T-helper 2 cell (primary cell): Measurements from ENCODE around the gene CNTN5.
"Not testable (repeated sequence)": the region's sequence is repeated elsewhere in the genome, so short reads cannot be mapped to it uniquely, and the experiment has no call there.

Experiments
- DNase-seq, 5 experiments: peaks; one replicate each; pipeline versions ENCODE4 v3.0.0 to v3.0.0-alpha.2; 2012 to 2022

The CNTN5 gene

DNA sequence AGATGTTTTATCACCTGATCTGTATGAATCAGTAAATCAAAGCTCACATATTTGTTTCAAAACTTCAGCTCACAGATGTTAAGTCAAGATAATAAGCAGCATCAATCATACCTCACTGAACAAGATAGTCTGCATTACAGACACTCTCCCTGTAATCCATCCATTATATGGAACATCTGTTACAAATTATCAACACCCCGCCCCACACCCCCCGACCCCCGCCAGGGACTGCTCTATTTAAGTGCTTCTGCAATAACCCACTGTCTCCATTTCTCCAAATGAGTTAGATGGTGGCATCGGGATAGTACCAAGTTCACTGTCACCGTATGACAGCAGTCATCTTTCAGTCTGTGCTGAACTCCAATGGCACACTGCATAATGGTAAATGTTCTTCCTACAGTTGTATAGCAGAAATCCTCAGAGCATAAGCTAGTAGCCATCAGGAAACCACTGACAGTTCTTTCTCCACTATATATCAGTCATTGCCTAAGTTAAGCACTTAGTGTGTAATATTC lies 1219.3 kb downstream of the CNTN5 start:
- no peak for DNase-seq

DNA sequence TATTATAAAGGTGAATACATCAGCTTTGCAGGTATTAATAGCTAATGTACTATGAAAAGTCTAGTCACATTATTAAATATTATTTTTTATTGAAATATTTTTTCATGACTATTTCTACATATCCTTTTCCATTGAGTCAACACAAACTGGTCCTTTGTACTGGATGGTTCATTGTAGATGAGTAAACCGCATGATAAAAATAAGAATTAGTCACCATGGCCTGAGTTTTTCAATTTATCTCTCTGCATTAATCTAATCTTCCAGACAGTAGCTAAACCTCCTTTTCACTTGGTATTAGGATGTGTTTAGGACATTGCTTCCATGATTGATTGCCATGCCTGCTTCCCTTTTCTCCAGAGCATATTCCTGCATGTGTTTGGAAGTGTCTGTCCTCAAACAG lies 1227.0 kb downstream of the CNTN5 start:
- DNase-seq, result no peak

DNA sequence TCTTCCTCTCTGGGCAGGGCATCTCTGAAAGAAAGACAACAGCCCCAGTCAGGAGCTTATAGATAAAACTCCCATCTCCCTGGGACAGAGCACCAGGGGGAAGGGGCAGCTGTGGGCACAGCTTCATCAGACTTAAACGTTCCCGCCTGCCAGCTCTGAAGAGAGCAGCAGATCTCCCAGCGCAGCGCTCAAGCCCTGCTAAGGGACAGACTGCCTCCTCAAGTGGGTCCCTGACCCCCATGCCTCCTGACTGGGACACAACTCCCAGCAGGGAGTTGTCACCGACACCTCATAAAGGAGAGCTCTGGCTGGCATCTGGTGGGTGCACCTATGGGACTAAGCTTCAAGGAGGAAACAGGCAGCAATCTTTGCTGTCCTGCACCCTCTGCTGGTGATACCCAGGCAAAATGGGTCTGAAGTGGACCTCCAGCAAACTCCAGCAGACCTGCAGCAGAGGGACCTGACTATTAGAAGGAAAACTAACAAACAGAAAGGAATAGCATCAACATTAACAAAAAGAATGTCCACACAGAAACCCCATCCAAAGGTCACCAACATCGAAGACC lies 1236.6 kb downstream of the CNTN5 start:
- not testable (repeated sequence) for DNase-seq

DNA sequence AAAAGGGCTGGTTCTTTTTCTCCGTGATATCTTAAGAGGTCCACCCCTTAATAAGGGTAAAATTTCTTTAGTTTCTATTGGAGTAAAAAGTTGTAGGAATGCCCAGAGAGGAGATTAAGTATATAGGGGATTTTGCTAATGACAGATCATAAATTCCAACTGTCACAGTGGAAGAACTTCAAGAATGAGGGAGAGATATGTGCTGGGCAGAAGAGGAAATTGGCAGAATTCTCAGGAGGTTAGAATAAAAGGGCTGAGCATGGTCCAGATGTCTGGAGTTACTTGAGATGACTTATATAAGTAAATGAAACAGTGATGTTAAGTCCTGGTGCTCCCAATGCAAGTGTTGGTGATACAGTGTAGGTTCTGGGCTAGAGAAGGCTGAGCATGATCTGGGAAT lies 1248.8 kb downstream of the CNTN5 start:
- DNase-seq, result no peak

DNA sequence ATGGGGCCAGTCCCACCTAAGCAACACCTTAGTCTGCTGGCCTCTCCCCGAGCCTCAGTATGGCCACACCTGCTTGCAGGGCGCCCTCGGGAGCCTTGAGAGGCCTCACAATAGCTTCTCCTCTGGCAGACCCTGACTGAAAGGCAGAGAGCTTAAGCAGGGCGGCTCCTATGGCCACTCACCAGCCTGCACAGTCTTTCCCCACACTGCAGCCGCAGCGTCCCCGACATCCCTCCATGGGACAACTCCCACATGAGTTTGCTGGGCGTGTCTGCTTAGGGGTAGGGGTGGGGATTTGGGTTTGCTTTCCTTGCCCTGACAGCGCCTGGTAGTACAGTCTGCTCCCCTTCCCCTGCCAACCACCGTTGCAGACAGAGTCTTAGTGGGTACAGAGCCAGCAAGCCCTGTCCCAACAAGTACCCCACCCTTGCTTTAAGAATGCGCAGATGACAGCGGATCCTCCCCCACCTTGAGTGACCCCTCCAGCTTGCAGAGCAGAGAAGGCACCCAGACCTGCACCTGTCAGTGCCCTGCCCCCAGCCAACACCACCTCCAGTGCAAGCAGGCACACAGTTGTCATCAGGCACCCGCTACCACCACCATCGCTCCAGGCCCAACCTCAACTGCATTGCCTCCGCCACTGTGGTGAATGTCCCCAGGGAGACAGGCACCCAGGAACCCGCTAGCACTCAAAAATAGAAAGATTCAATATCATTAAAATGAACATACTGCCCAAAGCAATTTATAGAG lies 1252.5 kb downstream of the CNTN5 start:
- no peak for DNase-seq

DNA sequence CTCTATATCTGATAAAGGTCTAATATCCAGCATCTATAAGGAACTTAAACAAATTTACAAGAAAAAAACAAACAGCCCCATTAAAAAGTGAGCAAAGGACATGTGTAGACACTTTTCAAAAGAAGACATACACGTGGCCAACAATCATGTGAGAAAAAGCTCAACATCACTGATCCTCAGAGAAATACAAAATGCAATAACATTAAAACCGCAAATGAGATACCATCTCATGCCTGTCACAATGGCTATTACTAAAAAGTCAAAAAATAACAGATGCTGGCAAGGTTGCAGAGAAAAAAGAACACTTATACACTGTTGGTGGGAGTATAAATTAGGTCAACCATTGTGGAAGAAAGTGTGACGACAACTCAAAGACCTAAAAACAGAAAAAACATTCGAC lies 1253.7 kb downstream of the CNTN5 start:
- DNase-seq, result not testable (repeated sequence)

DNA sequence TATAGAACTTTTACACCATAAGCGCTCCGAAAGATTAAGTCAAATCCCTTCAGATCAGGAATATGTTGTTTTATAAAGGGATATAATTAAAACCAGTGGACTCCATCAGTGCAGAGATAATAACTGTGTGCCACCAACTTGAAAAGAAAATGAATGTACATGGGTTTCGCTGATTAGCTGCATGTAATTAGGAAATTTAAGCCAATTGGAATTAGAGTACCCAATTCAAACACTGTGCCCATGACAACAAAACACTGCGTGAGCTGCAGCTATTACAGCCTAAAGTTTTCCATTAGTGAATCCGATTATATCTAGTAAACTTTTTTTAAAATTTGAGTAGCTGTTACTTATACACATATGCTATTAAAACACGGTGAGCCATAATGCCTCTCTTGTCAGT lies 1274.0 kb downstream of the CNTN5 start:
- DNase-seq, result no peak

DNA sequence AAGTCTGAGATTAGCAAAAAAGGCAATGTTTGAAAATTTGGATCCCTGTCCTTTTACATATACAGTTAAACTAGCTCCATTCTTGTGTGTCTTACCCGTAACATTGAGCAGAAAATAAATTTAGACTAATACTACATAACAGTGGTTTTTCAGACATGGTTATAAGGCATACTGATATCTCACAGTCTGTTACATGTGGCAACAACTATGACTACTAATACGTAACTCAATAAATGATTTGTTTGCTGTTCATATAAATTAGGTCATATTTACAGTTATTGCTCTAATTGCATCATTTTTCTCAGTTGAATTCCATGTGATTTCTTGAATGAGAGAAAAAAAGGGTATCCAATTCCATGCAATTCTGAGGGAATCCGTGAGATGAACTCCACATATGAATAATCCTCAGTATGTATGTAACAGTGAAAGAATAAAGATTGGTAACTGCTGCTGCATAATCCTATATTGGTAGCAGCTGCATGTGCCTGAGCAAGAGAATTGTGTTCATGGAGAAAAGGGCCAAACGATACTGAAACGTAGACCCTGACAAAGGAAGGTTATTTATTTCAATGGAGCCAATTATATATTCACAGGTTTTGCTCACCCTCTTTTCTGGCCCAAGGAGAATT lies 1275.4 kb downstream of the CNTN5 start:
- no peak for DNase-seq

DNA sequence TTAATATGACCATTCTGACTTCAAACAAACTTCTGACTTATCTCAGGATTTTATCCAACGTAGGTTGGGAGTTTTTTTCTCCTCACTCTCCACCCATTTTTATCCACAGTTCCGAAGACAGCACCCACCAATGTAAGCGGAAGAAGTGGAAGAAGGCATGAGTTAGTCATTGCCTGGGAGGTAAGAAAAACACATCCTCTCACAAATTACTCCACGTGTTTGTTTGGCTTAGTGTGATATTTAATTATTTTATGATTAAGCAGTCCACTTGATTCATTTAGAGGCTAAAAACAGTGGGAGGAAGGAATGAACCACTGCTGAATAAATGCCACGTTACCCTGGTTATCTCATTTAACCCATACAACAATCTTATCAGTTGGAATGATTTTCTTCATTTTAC lies 1276.8 kb downstream of the CNTN5 start:
- no peak for DNase-seq

DNA sequence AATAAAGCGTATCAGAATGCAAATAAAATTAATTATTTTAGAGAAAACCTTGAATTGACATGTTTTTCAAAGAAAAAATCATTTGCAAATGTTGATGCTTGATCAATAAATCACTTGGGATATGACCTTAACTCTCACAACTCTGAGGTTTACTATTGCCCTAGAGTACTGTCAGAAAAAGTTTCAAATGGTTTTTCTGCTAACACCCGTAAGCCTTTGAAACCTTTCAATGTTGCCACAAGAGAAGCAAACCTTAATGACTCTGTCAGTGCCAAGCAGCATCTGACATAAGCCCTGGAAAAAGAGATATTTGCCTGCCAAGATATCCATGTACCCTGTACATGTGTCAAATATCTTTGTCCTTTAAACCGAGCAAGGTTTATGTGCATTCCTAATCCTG lies 1282.1 kb downstream of the CNTN5 start:
- DNase-seq, result no peak

DNA sequence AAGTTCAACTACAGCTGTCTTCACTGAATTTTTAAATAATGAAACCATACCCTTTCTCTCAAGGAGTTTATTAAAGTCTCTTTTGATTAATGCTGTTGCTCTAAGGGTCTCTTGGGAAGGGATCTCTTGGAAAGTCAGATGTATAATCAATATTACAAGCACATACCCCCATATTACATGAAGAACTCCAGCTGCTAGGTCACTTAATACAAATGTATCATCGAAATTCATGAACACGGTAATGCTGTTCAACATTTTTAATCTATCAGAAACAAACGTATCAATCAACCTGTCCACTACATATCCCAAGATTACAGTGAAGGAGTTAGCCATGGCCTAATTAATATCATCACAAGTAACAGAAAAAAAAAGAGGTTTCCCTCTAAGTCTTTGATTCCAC lies 1283.1 kb downstream of the CNTN5 start:
- DNase-seq, result no peak

DNA sequence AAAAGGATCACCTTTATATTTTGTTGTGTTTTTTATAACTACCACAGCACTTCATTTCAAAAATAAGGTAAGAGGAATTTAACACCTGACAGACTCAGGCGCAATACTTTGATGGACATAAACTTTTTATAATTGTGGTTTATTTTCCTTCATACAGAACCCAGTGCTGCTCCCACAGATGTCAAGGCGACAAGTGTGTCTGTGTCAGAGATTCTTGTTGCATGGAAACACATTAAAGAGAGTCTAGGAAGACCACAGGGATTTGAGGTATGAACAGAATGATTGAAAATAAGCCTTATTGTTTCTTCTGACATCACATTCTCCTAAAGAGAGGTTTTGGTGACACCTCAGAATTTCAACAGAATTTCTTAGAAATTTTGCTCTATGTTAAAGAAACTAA lies 1287.5 kb downstream of the CNTN5 start:
- no peak for DNase-seq

DNA sequence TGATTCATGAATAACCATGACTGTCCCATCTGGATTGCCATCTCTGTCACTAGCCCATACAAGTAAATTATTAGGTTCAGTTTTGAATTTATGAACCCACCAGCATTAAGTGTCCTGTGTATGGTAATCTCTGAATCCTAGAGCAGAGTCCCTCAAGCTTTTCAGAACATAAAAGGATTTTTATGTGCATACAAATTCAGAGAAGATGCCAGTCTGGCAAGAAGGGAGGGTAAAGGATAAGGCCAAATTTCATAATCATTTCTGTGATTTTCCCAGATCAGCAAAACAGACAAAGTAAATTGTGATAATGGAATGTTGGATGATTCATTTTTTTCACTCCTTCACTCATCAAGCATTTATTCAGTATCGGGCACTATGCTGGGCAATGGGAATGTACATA lies 1295.2 kb downstream of the CNTN5 start:
- DNase-seq, result no peak

DNA sequence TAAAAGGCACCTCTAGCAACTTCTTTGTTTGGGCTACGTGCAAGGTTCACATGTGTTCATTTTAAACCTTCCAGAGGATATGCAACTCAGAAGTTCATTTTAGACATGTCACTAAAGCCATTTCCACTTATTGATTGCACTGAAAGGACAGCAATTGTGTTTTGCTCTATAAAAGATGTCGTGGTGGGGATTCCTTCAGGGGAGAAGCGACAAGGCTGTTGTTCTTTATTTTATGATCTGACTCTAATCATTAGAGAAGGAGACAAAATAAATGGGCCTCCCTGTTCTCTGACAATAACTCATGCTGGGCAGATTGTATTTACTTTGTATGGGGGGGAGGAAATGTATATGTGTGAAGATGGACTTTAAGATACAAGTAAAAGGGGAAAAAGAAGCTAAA lies 1296.2 kb downstream of the CNTN5 start:
- no peak for DNase-seq

DNA sequence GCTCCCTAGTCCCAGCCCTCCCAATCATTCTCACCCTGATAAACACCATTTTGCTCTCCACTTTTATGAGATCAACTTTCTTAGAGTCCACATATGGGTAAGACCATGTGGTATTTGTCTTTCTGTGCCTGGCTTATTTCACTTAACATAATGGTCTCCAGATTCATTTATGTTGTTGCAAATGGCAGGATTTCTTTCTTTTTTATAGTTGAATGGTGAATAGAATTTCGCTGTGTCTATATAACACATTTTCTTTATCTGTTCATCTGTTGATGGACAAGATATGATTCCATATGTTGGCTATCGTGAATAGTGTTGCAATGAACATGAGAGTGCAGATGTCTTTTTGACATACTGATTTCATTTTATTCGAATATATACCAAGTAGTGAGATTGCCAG lies 1298.9 kb downstream of the CNTN5 start:
- no peak for DNase-seq

DNA sequence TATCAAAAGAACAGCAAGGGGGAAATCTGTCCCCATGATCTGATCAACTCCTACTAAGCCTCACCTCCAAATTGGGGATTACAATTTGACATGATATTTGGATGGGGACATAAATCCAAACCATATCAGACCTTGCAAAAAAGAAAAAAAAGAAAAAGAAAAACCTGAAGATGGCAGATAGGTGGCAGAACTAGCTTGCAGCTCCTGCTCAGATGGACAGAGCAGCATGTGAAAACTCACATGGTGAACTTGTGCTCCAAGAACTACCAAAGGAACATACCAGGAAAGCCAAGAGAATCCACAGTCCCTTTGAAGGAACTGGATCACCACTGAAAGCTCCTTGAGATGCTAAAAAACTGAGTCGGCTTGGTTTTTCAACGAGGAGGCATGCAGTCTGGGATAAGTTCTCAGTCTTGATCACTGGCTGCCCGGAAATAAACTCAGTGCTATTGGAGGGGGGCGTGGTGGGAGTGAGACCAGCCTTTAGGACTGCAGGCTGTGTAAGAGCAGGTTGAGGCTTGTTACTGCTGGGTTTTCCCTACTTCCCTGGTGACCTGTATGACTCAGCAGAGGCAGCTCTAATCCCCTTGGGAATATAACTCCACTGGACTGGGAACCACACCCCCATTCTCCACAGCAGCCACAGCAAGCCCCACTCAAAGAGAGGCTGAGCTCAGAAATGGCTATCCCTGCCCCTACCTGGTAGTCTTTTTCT lies 1308.0 kb downstream of the CNTN5 start:
- no peak for DNase-seq

DNA sequence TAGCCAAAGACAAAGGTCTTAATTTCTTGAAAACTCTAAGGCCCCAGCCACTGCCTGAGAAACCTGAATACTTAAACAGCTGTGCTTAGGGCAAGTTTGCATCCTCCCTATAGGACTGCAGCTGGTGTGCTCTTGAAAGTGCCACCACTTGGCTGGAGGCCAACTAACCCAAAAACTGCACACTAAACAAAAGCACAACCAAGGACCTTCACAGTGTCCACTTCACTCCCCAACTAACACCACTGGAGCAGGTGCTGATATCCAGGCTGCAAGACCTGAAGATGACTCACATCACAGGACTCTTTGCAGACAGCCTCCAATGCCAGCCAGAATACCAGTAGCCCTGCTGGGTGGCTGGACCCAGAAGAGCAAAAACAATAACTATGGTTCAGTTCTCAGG lies 1308.6 kb downstream of the CNTN5 start:
- no peak for DNase-seq

DNA sequence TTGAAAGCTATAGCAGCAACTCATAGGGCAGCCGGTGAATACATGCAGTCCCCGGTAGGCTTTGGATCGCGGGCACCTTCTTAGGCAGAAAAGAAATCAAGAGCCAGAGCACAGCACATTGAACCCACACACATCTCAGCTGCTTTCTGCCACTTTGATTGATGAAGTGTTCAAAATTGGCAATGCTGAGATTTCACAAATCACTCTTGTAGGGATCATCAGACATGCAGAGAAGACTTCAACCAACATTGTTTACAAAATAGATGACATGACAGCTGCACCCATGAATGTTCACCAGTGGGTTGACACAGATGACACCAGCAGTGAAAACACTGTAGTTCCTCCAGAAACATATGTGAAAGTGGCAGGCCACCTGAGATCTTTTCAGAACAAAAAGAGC lies 1316.1 kb downstream of the CNTN5 start:
- DNase-seq, result no peak

DNA sequence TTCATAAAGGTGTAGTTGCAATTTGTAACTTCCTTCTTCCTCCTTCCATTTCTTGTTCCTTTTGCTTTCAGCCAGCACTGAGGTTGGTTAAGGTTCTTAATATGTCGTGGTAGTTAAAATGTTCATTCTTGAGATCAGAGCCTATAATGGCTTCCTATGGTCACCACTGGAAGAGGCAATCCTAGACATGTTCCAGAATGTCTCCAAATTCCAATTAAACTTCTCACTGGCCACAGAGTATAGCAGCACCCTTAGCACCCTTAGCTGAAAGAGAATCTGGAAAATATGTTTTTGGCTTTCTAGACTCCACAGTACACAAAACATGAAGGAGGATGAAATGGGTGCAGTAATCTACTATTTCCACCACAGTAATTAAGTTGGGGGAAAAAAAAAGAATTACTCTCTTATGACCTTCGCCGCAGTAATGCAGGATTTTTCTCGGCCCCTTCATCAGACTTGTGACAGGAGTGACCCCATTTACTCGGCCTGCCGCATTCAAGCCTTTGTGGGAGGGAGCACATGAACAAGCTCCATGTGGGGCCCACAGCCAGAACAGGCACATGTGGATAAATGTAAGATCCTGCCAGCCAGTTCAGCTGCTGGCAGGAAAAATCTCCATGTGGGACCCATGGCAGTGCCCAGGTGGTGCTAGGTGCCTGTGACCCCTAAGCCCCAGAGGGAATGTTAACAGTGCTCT lies 1317.5 kb downstream of the CNTN5 start:
- no peak for DNase-seq

DNA sequence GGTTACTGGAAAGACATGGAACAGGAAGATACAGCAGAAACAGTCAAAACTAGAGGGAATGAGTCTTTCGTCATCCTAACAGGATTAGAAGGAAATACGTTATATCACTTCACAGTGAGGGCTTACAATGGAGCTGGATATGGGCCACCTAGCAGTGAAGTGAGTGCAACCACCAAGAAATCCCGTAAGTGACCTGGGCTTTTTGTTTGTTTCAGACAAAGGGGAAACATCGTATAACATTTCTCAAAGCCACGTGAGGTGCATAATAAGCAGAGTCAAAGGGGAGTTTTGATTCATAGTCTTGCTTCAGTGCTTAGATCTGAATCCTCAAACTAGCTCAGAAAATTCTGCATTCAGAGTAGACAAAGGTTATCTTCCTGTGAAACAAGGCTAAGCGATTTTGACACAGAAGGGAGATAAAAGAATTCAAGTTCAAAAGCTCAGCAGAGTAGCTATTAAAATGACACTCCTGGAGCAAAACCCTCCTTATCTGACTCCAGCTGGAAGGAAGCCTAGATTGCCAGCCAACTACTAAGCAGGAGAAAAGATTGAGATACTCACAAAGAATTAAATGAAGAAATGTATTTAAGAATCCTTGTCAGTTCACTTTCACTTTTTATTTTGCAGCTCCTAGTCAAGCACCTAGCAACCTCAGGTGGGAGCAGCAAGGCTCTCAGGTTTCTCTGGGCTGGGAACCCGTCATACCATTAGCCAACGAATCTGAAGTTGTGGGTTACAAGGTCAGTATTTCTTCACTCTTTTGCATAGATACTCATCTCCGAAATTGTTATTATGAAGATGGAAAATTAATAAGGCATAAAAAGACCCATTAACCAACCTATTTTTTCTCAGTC lies 1319.9 kb downstream of the CNTN5 start:
- no peak for DNase-seq

DNA sequence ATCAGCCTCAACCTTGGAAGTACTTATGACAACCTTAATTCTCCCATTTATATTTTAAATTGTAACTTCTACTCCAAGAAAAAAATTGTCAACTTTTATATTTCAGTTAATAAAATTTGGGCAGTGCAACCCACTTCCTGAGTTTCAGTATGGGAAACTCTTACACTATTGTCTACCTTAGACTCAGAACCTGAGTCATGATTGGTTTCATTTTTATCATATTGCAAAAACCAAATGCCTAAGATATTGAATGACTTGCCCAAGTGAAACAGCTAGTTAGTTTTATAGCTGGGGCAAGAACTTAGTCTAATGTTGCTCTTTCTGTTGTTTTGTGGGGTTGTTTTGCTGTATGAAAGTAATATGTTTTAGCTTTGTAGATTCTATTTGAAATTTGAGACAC lies 1332.3 kb downstream of the CNTN5 start:
- no peak for DNase-seq

DNA sequence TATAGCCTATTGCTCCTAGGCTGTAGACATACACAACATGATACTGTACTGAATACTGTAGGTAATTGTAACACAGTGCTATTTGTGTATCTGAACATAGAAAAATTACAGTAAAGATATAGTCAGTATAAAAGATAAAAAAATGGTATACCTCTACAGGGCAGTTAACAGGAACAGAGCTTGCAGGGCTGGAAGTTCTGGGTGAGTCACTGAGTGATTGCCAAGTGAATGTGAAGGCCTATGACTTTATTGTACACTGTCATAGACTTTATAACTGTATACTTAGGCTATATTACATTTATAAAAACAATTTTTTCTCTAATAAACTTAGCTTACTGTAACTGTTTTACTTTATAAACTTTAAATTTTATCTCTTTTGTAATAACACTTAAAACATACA lies 1334.0 kb downstream of the CNTN5 start:
- no peak for DNase-seq
